Activated CD4-positive, alpha-beta memory T cell treated with anti-CD3 and anti-CD28 coated beads for 36 hours (primary cell): ENCODE results near the gene CCDC27. TPM values are rescaled to one million over a fixed set of nuclear protein-coding genes. Genes with fewer than 3 reads are reported as not detected.

Experiments used
- CTCF ChIA-PET: fragments of 350-600 bp; sonication (Branson Sonifier 250); formaldehyde crosslinking; loops from one replicate; lab custom pipeline; 2021; ENCODE audit warnings: antibody characterized with exemption, inconsistent platforms; lab: Charles Lee
- POLR2A ChIA-PET: fragments of 350-600 bp; sonication (Branson Sonifier 250); formaldehyde crosslinking; loops from one replicate; lab custom pipeline; 2021; ENCODE audit warnings: antibody characterized with exemption; lab: Charles Lee
- DNase-seq: peaks from one replicate; pipeline ENCODE4 v3.0.0-alpha.2; 2020
- H3K27ac Mint-ChIP-seq: one replicate; pipeline ENCODE4 v1.8.0; 2021; ENCODE audit warnings: mixed read lengths
- H3K27me3 Mint-ChIP-seq: one replicate; pipeline ENCODE4 v1.8.0; 2021; ENCODE audit warnings: mixed read lengths
- H3K36me3 Mint-ChIP-seq: one replicate; pipeline ENCODE4 v1.8.0; 2021; ENCODE audit warnings: mixed read lengths
- H3K4me1 Mint-ChIP-seq: one replicate; pipeline ENCODE4 v1.8.0; 2021; ENCODE audit warnings: low read depth, mixed read lengths
- H3K4me3 Mint-ChIP-seq: one replicate; pipeline ENCODE4 v1.8.0; 2021; ENCODE audit warnings: mild to moderate bottlenecking, mixed read lengths
- H3K9me3 Mint-ChIP-seq: one replicate; pipeline ENCODE4 v1.8.0; 2021; ENCODE audit warnings: mixed read lengths
- intact Hi-C: fragments of 100-400 bp; cut with micrococcal nuclease; formaldehyde crosslinking; loops from one replicate; pipeline ENCODE4 v1.15.1; 2023
- total RNA-seq, 2 experiments: library from RNA; stranded (reverse); gene quantifications; one replicate each; pipeline ENCODE4 v1.2.3, GENCODE V29; 2021

CCDC27 gene
- total RNA-seq, 2 experiments from 2014 or later = not detected

DNA sequence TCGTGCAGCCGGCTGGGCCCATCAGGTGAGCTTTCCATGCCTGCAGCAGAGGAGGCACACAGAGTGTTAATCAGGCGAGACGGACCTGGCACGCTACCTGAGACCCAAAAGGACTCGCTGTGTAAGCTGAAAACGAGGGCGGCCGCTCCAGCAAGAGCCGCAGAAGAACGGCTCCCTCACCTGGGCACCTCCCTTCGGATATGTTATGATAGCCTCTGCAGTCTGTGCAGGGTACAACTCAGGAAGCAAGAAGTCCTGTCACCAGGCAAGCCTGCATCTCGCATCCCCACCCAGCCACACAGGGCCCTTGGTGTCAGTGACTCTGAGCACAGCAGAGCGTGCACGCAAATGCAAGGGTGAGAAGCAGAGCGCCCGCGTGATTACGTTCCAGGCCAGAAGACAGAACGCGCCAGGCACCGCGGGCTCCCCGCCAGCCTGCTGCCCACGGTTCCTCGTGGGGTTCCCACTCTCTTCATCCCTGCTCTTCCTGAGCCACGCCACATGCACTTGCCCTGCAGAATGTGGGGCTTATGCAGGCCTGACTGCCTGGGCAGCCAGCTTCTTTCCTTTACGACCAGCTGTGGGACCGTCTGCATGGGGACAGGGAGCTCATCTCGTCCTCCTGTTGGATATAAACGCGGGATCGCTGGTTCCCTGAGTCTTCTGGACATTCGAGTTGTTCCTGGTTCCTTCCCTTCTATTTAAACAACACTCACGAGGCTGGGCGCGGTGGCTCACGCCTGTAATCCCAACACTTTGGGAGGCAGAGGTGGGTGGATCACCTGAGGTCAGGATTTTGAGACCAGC lies 64.3 kb downstream of the CCDC27 start:
- no peaks in the 10 kb centered on the region for H3K27me3 Mint-ChIP-seq

DNA sequence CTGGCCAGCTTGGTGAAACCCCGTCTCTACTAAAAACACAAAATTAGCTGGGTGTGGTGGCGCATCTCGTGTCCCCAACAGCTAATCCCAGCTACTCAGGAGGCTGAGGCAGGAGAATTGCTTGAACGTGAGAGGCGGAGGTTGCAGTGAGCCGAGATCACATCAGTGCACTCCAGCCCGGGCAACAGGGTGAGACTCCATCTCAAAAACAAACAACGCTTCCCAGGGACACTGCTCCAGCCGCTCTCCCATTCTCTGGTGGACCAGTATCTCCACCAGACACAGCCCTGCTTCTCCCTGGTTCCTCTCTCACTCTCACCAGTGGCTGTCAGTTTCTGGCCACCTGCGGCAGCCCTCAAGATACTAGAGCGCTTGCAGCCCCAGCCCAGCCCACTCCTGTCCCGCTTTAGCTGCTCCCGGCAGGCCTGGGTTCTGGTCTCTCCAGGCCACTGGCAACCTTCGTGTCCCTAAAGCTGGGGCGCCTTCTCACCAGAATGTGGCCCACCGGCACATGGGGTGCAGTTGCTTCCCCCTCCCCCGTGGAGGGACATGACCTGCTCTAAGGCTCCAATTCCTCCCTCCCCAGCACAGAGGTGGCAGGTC lies 65.0 kb downstream of the CCDC27 start:
- DNase-seq = no peak
- intact Hi-C loops = no loop called here
- Mint-ChIP-seq H3K4me1 (no peaks in the 10 kb centered on the region), H3K27ac (no peak overlapping the region), H3K36me3 (peaks cover 17% of the 10 kb centered on the region), H3K9me3 (no peaks in the 10 kb centered on the region), H3K27me3 (no peaks in the 10 kb centered on the region), H3K4me3 (no peak overlapping the region)
- ChIA-PET POLR2A (no interaction called here), CTCF (no interaction called here)

More for the DNA sequence above, 64.3 kb downstream of the CCDC27 start:
- peaks cover 14% of the 10 kb centered on the region for H3K36me3 Mint-ChIP-seq
- no peak overlapping the region for H3K4me3 Mint-ChIP-seq
- intact Hi-C loops = no loop called here
- ChIA-PET POLR2A (no interaction called here), CTCF (no interaction called here)
- no peaks in the 10 kb centered on the region for H3K4me1 Mint-ChIP-seq
- DNase-seq = no peak
- no peak overlapping the region for H3K27ac Mint-ChIP-seq
- H3K9me3 Mint-ChIP-seq = no peaks in the 10 kb centered on the region

DNA sequence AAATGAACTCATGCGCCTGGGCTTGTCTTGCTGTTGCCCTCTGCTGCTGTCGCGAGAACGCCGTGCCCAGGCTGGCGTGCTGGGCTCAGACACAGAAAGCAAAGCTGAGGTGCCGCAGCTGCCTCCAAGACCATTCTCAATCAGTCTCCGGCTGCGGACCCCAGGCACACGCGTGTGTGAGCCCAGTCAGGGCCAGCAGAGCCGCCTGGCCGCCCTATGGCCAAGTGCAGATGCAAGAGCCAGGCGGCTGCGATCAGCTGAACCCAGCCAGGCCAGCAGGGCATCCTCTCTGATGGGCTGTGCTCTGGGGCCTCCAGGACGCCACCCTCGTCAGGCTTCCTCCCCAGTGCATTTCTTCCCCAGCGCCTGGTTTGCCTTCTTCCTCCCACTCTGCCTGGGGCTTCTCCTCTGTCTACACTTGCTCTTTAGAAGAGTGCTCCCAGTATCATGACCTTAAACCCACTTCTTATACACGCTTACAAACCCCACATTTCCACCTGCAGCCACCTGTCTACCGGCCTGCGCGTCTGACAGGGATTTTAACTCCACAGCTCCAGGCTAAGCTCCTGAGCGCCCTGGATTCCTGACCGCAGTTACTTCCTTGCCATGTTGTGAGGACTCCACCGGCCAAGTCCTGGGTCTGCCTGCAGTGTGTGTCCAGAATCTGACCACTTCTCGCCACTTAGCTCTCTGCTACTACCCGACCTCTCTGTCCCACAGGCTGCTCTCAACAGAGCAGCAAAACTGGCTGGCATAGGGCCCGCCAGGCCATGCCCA lies 65.8 kb downstream of the CCDC27 start:
- peaks cover 17% of the 10 kb centered on the region for H3K36me3 Mint-ChIP-seq
- H3K27ac Mint-ChIP-seq = no peak overlapping the region
- H3K4me1 Mint-ChIP-seq = no peaks in the 10 kb centered on the region
- no peaks in the 10 kb centered on the region for H3K27me3 Mint-ChIP-seq
- ChIA-PET POLR2A (no interaction called here), CTCF (no interaction called here)
- DNase-seq = no peak
- intact Hi-C loops = no loop called here
- no peaks in the 10 kb centered on the region for H3K9me3 Mint-ChIP-seq
- H3K4me3 Mint-ChIP-seq = no peak overlapping the region

DNA sequence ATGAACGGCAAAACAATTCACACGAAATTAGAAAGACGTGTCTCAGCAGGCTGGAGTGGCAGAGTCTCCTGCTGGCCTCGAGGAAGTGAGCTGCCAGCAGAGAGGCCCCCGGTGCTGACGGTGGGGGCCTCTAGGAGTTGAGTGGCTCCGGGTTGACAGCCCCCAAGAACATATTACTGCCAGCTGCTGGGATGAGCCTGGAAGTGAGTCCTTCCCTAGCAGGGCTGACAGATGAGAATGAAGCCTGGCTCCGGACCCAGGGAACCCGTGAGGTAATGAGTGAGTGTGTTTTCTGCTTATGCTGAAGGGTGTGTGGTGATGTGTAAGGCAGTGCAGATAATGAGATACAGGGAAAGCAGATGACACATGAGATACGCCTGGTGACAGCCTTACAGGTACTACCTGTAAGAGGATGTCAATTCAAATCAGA lies 67.5 kb downstream of the CCDC27 start:
- CTCF ChIA-PET = no interaction called here
- H3K36me3 Mint-ChIP-seq = peaks cover 19% of the 10 kb centered on the region
- H3K9me3 Mint-ChIP-seq = no peaks in the 10 kb centered on the region
- no peaks in the 10 kb centered on the region for H3K4me1 Mint-ChIP-seq
- intact Hi-C loops = no loop called here
- no peaks in the 10 kb centered on the region for H3K27me3 Mint-ChIP-seq
- DNase-seq = no peak
- POLR2A ChIA-PET = no interaction called here
- H3K4me3 Mint-ChIP-seq = no peak overlapping the region
- no peak overlapping the region for H3K27ac Mint-ChIP-seq

DNA sequence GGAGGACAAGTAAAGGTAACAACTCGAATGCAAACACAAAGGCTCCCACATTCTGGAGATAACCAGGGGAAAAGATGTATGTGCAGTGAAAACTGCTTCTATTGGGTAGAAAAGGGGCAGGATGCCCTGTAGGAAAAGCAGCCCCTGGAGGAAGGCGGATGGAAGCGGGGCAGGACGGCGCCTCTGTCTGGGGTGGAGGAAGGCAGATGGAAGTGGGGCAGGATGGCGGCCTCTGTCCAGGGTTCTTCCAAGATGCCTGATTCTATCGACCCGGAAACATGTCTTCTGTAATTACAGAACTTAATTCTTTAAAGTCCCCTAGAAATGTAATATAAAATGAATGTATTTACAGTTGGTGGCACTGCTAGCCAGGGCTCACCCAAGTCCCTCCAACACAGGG lies 68.1 kb downstream of the CCDC27 start:
- POLR2A ChIA-PET = no interaction called here
- no peaks in the 10 kb centered on the region for H3K9me3 Mint-ChIP-seq
- H3K27ac Mint-ChIP-seq = no peak overlapping the region
- no peak for DNase-seq
- no peaks in the 10 kb centered on the region for H3K27me3 Mint-ChIP-seq
- intact Hi-C loops = no loop called here
- peaks cover 16% of the 10 kb centered on the region for H3K36me3 Mint-ChIP-seq
- no peak overlapping the region for H3K4me3 Mint-ChIP-seq
- CTCF ChIA-PET = no interaction called here
- no peaks in the 10 kb centered on the region for H3K4me1 Mint-ChIP-seq

DNA sequence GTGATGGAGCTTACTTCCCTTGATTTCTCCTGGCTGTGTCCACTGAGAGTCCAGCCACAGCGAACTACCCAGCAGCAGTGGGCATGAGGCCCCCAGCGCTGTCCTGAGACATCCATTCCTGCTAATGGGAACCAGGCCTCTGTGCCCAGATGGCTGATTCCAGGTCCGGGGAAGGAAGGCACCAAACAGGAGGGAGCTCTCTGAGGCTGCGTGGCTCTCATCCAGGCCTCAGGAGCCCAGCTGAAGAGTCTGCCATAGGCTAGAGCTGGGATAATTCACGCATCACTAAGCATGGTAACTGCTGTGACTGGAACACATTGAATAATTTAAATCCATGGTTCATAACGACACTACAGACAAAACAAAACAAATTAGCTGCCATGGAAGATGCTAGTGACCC lies 68.8 kb downstream of the CCDC27 start:
- peaks cover 19% of the 10 kb centered on the region for H3K36me3 Mint-ChIP-seq

More for the DNA sequence above, 68.8 kb downstream of the CCDC27 start:
- Mint-ChIP-seq H3K4me3 (no peak overlapping the region), H3K27ac (no peak overlapping the region), H3K9me3 (no peaks in the 10 kb centered on the region), H3K4me1 (no peaks in the 10 kb centered on the region), H3K27me3 (no peaks in the 10 kb centered on the region)
- intact Hi-C loops = no loop called here
- CTCF ChIA-PET = no interaction called here
- POLR2A ChIA-PET = no interaction called here
- no peak for DNase-seq

Other genes with a start within 250 kb of the CCDC27 start
- 1 to 10 TPM; 6.8 to 9.8 TPM for gene MEGF6, start 140.9 kb upstream of the CCDC27 start, total RNA-seq
- gene TPRG1L, start 127.4 kb upstream of the CCDC27 start, total RNA-seq = 10 to 100 TPM in 1 of 2 experiments, 1 to 10 TPM in 1; 9.2 to 10.4 TPM
- gene WRAP73, start 102.3 kb upstream of the CCDC27 start, total RNA-seq = 10 to 100 TPM; 34.5 to 34.6 TPM
- gene TP73, start 99.9 kb upstream of the CCDC27 start, total RNA-seq = under 1 TPM; 0.62 to 0.65 TPM
- 1 to 10 TPM; 2.5 to 2.9 TPM for gene SMIM1, start 20.3 kb downstream of the CCDC27 start, total RNA-seq
- 10 to 100 TPM; 26.1 to 29.2 TPM for gene LRRC47, start 44.0 kb downstream of the CCDC27 start, total RNA-seq
- gene CEP104, start 104.8 kb downstream of the CCDC27 start, total RNA-seq = 10 to 100 TPM; 29.0 to 32.8 TPM
- gene DFFB, start 105.0 kb downstream of the CCDC27 start, total RNA-seq = 1 to 10 TPM; 7.5 to 8.3 TPM
- 10 to 100 TPM; 32.8 to 33.5 TPM for gene C1orf174, start 147.8 kb downstream of the CCDC27 start, total RNA-seq